ENCODE measurements around the gene ANKRD13D.

- no peak for TF ChIP-seq TAF1 (IDR thresholded peaks at IDR 0.05; ENCODE audit: low read depth, low read length)
- no peak for TF ChIP-seq POLR2AphosphoS5 (IDR thresholded peaks at IDR 0.05; ENCODE audit: low read depth, low read length)
Measured at GRCh38 chr11:67269401-67270255, 19.5 kb upstream of the ANKRD13D start.

Data from GM12891 (cell line).